Measurements from ENCODE around the gene SLC2A13.

Gene SLC2A13

GRCh38 chr12:40055776-40056175, 50.1 kb downstream of the SLC2A13 start:
- POLR2A ChIA-PET, result no interaction called here

GRCh38 chr12:40055228-40055579, 50.7 kb downstream of the SLC2A13 start:
- Histone ChIP-seq H3K36me3 (ENCODE audit: control insufficient read depth in 2 of 2, insufficient read depth in 1 of 2, low read length in 2 of 2) (no peaks in the 10 kb centered on the region), H3K27ac (ENCODE audit: extremely low read depth, low read depth, low read length) (no peak overlapping the region), H3K9me3 (ENCODE audit: control insufficient read depth, insufficient read depth, low read depth, low read length) (no peaks in the 10 kb centered on the region), H3K4me3 (ENCODE audit: low read depth, low read length) (no peak overlapping the region), H3K4me1 (ENCODE audit: control insufficient read depth, insufficient read depth, low read length) (peaks cover 32% of the 10 kb centered on the region)
- CTCF ChIA-PET, result interaction anchor here (0.5 to 1.9 kb wide), 3 partner anchors 26 to 52 kb away, joined by 3 to 5 read pairs (median 4); no protein-coding TSS in a partner anchor
- POLR2A ChIA-PET, result no interaction called here
- TF ChIP-seq ZNF514 (tag by site-specific recombination; IDR thresholded peaks at IDR 0.05), result no peak
- TF ChIP-seq ZNF654 (tag by site-specific recombination; IDR thresholded peaks at IDR 0.05; ENCODE audit: low read depth), result no peak
- no peak for TF ChIP-seq ZNF580 (tag by site-specific recombination; IDR thresholded peaks at IDR 0.05)
- TF ChIP-seq, protein P1, sequence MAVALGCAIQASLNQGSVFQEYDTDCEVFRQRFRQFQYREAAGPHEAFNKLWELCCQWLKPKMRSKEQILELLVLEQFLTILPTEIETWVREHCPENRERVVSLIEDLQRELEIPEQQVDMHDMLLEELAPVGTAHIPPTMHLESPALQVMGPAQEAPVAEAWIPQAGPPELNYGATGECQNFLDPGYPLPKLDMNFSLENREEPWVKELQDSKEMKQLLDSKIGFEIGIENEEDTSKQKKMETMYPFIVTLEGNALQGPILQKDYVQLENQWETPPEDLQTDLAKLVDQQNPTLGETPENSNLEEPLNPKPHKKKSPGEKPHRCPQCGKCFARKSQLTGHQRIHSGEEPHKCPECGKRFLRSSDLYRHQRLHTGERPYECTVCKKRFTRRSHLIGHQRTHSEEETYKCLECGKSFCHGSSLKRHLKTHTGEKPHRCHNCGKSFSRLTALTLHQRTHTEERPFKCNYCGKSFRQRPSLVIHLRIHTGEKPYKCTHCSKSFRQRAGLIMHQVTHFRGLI (tag by site-specific recombination; IDR thresholded peaks at IDR 0.05), result no peak
- no peak for TF ChIP-seq ZNF830 (tag by site-specific recombination; IDR thresholded peaks at IDR 0.05; ENCODE audit: low read depth)
- TF ChIP-seq ZNF157 (tag by site-specific recombination; IDR thresholded peaks at IDR 0.05), result no peak
- no peak for TF ChIP-seq ZNF132 (tag by site-specific recombination; IDR thresholded peaks at IDR 0.05; ENCODE audit: borderline replicate concordance)
- TF ChIP-seq YY1 (tag by site-specific recombination; IDR thresholded peaks at IDR 0.05), result no peak
- TF ChIP-seq ZNF785 (tag by site-specific recombination; IDR thresholded peaks at IDR 0.05), result no peak
- no peak for TF ChIP-seq ZNF530 (tag by site-specific recombination; IDR thresholded peaks at IDR 0.05; ENCODE audit: low read depth)
- TF ChIP-seq ZSCAN16 (tag by site-specific recombination; IDR thresholded peaks at IDR 0.05), result no peak
- TF ChIP-seq ZNF621 (tag by site-specific recombination; IDR thresholded peaks at IDR 0.05), result no peak
- no peak for TF ChIP-seq SETDB1 (IDR thresholded peaks at IDR 0.05; ENCODE audit: insufficient read length, low read length)
- no peak for TF ChIP-seq ZBTB48 (tag by site-specific recombination; IDR thresholded peaks at IDR 0.05)

More at GRCh38 chr12:40055776-40056175, 50.1 kb downstream of the SLC2A13 start:
- no peaks in the 10 kb centered on the region for H3K36me3 ChIP-seq (ENCODE audit: control insufficient read depth in 2 of 2, insufficient read depth in 1 of 2, low read length in 2 of 2)
- no peak overlapping the region for H3K4me3 ChIP-seq (ENCODE audit: low read depth, low read length)
- no peak overlapping the region for H3K27ac ChIP-seq (ENCODE audit: extremely low read depth, low read depth, low read length)
- no peak for TF ChIP-seq ZNF529 (tag by site-specific recombination; IDR thresholded peaks at IDR 0.05; ENCODE audit: insufficient replicate concordance)
- TF ChIP-seq, protein P2, sequence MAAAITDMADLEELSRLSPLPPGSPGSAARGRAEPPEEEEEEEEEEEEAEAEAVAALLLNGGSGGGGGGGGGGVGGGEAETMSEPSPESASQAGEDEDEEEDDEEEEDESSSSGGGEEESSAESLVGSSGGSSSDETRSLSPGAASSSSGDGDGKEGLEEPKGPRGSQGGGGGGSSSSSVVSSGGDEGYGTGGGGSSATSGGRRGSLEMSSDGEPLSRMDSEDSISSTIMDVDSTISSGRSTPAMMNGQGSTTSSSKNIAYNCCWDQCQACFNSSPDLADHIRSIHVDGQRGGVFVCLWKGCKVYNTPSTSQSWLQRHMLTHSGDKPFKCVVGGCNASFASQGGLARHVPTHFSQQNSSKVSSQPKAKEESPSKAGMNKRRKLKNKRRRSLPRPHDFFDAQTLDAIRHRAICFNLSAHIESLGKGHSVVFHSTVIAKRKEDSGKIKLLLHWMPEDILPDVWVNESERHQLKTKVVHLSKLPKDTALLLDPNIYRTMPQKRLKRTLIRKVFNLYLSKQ (tag by site-specific recombination; IDR thresholded peaks at IDR 0.05; ENCODE audit: borderline replicate concordance), result no peak
- peak; percentile 90 for TF ChIP-seq ZNF133 (tag by site-specific recombination; IDR thresholded peaks at IDR 0.05)
- peak; percentile 31; the same call in 1 of the 2 replicates for TF ChIP-seq ZNF146 (tag by site-specific recombination; IDR thresholded peaks at IDR 0.05)
- peak; percentile 36; the same call in 1 of the 2 replicates for TF ChIP-seq ZNF600 (tag by site-specific recombination; IDR thresholded peaks at IDR 0.05)
- TF ChIP-seq HOXA7 (CRISPR knock-in tag; IDR thresholded peaks at IDR 0.05; ENCODE audit: borderline replicate concordance), result no peak
- no peak for TF ChIP-seq GLI4 (tag by site-specific recombination; IDR thresholded peaks at IDR 0.05)
- TF ChIP-seq, protein P3, sequence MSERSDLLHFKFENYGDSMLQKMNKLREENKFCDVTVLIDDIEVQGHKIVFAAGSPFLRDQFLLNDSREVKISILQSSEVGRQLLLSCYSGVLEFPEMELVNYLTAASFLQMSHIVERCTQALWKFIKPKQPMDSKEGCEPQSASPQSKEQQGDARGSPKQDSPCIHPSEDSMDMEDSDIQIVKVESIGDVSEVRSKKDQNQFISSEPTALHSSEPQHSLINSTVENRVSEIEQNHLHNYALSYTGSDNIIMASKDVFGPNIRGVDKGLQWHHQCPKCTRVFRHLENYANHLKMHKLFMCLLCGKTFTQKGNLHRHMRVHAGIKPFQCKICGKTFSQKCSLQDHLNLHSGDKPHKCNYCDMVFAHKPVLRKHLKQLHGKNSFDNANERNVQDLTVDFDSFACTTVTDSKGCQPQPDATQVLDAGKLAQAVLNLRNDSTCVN (tag by site-specific recombination; optimal IDR thresholded peaks at IDR 0.05), result no peak
- H3K9me3 ChIP-seq (ENCODE audit: control insufficient read depth, insufficient read depth, low read depth, low read length), result no peaks in the 10 kb centered on the region
- peaks cover 32% of the 10 kb centered on the region for H3K4me1 ChIP-seq (ENCODE audit: control insufficient read depth, insufficient read depth, low read length)
- CTCF ChIA-PET, result interaction anchor here (0.5 to 1.9 kb wide), 4 partner anchors 27 to 53 kb away, joined by 3 to 5 read pairs (median 4); no protein-coding TSS in a partner anchor

Measured in HEK293 (cell line).